CD4-positive, alpha-beta T cell treated with Interferon alpha-2 for 1 hour (primary cell): Measurements from ENCODE around the gene CHSY1.
"Not testable (repeated sequence)": the region's sequence is repeated elsewhere in the genome, so short reads cannot be mapped to it uniquely, and the experiment has no call there.

Experiments used
- DNase-seq, 2 donors: peaks; one replicate each; pipeline ENCODE4 v3.0.0-alpha.2; 2020 to 2022

The CHSY1 gene

GRCh38 chr15:101244889-101245668 is 6.8 kb downstream of the CHSY1 start:
- DNase-seq = no peak

- DNase-seq = no peak
Observed at GRCh38 chr15:101244036-101244781, 7.6 kb downstream of the CHSY1 start.

GRCh38 chr15:101243420-101243819 is 8.4 kb downstream of the CHSY1 start:
- DNase-seq = no peak

DNA sequence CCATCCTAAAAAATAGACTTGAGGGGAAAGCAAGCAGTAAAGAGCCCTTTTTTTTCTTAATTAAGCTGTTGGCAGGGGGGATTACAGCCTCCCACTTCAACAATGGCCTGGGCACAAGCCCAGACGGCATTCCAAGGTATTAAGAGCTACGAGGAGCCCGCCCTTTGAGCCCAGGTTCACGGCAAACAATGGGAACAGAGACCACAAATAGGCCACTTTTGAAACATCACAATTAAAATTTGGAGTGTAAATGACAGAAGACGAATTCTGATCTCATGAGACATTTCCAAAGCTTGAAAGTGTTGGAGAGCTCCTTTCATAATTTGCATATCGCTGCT is 8.9 kb downstream of the CHSY1 start:
- no peak for DNase-seq

- DNase-seq = peak; percentile 75 to 87
Observed at GRCh38 chr15:101242160-101242998, 9.5 kb downstream of the CHSY1 start.

- DNase-seq = no peak
Observed at GRCh38 chr15:101240358-101240757, 11.5 kb downstream of the CHSY1 start.

- peak; percentile 15 to 29 for DNase-seq
Observed at GRCh38 chr15:101239724-101240136, 12.1 kb downstream of the CHSY1 start.

- no peak for DNase-seq
Observed at GRCh38 chr15:101237251-101237650, 14.6 kb downstream of the CHSY1 start.

DNA sequence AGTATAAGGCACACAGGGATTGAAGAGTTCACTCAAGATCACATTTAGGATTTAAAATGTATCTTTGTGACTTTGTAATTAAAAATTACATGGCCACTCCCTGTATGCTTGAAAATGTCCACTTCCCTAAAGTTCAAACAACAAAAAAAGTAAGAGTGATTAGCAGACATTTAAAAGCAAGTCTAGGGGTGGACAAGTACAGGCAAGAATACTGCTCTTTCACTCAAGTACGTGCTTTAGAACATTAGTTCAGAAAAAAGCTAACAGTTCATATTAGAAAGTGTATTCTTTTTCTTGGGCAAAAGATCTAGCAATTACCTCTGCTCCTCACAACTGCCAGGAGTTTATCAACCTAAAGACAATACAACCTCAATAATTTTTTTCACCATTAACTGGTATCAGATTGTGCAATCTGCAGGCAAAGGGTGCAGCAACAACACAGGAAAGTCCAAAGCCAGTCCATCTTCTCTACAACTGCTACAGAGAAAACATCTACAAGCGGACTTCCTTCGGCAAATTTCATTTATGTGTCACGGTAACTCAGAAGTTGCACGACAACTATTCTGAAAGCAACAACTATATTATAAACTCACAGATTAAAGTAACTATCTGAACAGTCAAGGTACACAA is 18.1 kb downstream of the CHSY1 start:
- DNase-seq = no peak

DNA sequence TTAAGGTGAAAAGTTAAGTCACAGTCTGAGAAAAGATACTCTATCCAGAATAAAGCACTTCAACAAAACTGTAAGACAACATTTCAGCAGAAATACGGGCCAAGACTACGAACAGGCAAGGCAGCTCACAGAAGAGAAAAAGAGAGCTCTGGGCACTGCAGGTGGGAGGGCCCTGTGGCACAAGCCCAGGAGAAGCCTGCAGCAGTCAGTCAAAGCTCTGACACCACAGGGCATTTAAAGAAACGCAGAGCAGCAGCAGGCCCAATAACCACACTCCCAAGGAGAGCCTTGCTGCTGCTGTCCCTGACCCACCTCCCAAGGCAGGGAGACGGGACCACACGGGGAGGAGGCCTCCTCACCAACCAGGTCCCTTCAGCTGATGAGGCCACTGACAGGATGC is 19.2 kb downstream of the CHSY1 start:
- DNase-seq = no peak

DNA sequence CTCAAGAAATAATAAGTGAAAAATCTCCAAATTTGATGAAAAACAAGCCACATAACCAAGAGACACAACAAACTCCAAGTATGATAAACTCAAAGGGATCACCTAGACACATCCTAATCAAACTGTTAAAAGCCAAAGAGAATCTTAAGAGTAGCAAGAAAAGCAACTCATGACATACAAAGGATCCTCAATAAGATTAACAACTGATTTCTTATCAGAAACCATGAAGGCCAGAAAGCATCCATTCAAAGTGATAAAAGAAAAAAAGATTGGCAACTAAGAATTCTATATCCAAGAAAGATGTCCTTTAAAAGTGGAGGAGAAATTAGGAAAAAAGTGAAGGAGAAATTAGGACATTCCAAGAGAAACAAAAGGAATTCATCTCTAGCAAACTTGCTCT is 23.5 kb downstream of the CHSY1 start:
- no peak for DNase-seq

DNA sequence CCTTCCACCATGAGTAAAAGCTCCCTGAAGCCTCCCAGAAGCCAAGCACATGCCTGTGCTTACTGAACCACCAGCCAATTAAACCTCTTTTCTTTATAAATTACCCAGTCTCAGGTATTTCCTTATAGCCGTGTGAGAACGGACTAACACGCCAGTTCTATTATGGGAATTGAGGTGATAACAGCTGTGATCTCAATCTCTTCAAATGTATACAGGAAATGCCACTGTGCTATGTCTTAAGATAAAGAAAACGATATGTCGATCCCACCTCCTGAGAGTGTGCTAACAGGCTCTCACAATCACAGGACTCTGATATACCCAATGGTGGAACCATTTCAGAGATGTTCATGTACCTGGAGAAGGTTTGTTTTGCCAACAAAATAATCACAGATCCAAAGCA is 26.2 kb downstream of the CHSY1 start:
- DNase-seq = no peak

DNA sequence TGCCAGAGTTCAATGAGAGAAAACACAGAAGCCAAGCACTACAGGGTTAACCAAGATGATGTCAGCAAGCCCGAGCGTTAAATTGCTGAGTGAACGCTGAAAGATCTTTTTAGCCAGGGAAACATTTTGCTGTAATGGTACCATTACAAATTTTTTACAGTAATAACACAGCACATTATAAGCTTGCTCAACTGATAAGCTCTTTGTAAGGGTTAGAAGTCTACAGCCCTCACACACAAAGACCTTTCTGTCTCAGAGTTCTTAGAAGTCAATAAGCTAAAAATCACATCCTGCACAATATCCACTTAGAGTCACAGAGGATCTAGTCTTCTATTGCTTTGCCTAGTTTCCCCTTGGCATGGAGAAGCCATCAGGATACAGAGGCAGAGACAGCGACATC is 29.9 kb downstream of the CHSY1 start:
- no peak for DNase-seq

DNA sequence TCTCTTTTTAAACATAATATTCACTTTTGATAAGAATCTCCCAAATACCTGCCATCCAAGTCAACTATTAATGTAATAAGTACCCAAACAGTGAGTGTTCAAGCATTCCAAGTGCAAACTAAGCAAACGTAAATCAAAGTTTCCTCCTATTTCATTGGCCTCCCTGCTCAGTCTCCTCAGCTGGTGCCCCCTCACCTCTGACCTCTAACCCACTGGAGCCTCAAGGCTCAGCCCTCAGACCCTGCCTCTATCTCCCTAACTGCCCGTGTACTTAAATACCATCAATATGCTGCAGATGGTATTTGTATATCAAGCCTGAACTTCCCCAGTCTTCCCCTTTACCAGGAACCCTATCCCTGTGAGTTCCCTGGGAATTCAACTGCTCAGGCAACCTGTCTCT is 31.8 kb downstream of the CHSY1 start:
- no peak for DNase-seq

DNA sequence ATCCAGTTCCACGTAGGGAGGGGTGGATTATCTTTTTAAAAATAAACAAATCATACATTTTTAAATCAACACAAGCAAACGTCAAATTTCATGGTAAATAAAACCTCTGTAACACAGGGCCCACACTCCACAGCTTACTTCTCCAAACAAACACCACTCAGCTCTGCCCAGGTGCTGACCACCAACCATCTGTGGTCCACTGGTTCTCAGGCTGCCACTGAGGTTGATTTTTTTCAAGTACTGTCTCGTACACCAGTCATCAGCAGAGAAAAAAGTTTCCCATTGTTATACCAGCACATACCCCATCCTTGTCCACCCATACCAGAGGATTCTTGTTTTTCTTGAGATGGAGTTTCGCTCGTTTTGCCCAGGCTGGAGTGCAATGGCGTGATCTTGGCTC is 32.4 kb downstream of the CHSY1 start:
- no peak for DNase-seq

- DNase-seq = no peak
Observed at GRCh38 chr15:101217446-101217845, 34.4 kb downstream of the CHSY1 start.

DNA sequence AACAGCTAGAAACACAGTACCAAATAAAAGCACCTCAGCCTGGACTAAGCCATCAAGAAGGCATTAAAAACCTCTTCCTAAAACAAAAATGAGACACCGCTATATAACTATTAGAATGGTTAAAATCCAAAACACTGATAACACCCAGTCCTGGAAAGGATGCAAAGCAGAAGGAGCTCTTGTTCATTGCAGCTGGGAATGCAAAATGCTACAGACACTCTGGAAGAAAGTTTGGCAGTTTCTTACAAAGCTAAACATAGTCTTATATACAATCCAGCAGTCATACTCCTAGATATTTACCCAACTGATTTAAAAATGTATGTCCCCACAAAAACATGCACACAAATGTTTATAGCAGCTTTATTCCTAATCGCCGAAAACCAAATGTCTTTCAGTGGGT is 35.7 kb downstream of the CHSY1 start:
- DNase-seq = no peak

DNA sequence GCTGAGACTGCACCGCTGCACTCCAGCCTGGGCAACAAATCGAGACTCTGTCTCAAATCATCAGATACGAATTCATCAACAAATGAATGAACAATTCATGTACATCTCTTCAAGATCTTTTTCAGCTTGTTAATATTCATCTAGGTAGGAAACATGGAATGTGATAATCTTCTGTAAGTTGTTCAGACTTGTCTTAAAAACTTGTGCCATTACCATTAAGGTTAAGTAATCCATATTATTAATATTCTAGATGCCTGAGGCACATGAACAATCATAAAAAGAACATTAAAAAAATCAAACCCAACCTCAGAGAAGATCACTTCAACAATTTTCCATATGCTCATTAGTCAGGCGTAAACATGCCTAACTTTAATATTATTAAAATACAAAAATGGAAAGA is 36.2 kb downstream of the CHSY1 start:
- no peak for DNase-seq

DNA sequence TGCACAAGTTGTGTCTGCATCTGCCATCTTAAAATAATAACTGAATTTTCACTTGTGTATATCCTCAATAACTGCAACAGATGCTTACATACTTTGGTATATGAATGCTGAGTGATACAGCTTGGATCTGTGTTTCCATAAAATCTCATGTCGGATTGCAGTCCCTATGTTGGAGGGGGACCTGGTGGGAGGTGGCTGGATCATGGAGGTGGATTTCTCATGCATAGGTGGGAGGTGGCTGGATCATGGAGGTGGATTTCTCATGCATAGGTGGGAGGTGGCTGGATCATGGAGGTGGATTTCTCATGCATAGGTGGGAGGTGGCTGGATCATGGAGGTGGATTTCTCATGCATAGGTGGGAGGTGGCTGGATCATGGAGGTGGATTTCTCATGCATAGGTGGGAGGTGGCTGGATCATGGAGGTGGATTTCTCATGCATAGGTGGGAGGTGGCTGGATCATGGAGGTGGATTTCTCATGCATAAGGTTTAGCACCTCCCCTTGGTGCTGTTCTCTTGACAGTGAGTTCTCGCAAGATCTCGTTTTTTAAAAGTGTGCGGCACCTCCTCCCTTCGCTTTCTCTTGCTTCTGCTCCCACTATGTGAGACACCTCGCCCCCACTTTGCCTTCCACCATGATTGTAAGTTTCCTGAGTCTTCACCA is 37.3 kb downstream of the CHSY1 start:
- not testable (repeated sequence) for DNase-seq

- no peak for DNase-seq
Observed at GRCh38 chr15:101213570-101213969, 38.3 kb downstream of the CHSY1 start.

DNA sequence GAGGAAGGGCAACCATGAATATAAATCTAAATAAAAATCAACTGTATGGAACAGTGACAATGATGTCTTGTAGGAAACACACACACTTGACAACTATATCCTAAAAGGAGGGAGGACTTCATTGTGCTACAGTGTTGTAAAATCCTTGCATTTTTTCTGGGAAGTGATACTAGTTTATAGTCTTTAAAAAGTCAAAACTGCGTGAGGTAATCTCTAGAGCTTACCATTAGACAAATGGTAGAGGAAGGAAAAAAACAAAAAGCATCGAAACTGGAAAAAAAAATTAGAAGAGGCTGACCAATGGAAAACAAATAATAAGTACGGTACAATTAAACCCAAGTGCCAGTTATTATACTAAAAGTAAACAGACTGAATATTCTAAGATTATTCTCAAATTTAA is 38.7 kb downstream of the CHSY1 start:
- DNase-seq = no peak

- DNase-seq = no peak
Observed at GRCh38 chr15:101211897-101212296, 40.0 kb downstream of the CHSY1 start.

- DNase-seq = no peak
Observed at GRCh38 chr15:101210466-101210865, 41.4 kb downstream of the CHSY1 start.
